Endothelial cell (in vitro differentiated cells): ENCODE results near the gene PSENEN. TPM values are rescaled to one million over a fixed set of nuclear protein-coding genes. Genes with fewer than 3 reads are reported as not detected.

Experiments
- DNase-seq: peaks from one replicate; pipeline ENCODE4 v3.0.0; 2021; ENCODE audit warnings: low spot score
- H3K27ac Mint-ChIP-seq: one replicate; pipeline ENCODE4 v1.8.0; 2021; ENCODE audit warnings: mixed read lengths, inconsistent platforms; ENCODE audit not compliant: unreplicated experiment
- H3K27me3 Mint-ChIP-seq: one replicate; pipeline ENCODE4 v1.8.0; 2021; ENCODE audit warnings: mild to moderate bottlenecking, moderate library complexity, mixed read lengths, inconsistent platforms; ENCODE audit not compliant: unreplicated experiment
- H3K36me3 Mint-ChIP-seq: one replicate; pipeline ENCODE4 v1.8.0; 2021; ENCODE audit warnings: mild to moderate bottlenecking, low read depth, mixed read lengths, inconsistent platforms; ENCODE audit not compliant: unreplicated experiment
- H3K4me1 Mint-ChIP-seq: one replicate; pipeline ENCODE4 v1.8.0; 2021; ENCODE audit warnings: mild to moderate bottlenecking, mixed read lengths, inconsistent platforms; ENCODE audit not compliant: unreplicated experiment
- H3K4me3 Mint-ChIP-seq: one replicate; pipeline ENCODE4 v1.8.0; 2021; ENCODE audit warnings: mild to moderate bottlenecking, mixed read lengths, inconsistent platforms; ENCODE audit not compliant: unreplicated experiment
- H3K9me3 Mint-ChIP-seq: one replicate; pipeline ENCODE4 v1.8.0; 2021; ENCODE audit warnings: mixed read lengths, inconsistent platforms; ENCODE audit not compliant: unreplicated experiment
- CTCF ChIP-seq: fragments of 200-600 bp; sonication (generic); IDR thresholded peaks from one replicate; pipeline ENCODE4 v1.5.0; 2021; ENCODE audit warnings: antibody characterized with exemption; ENCODE audit not compliant: unreplicated experiment
- total RNA-seq: library from RNA; stranded (reverse); fragmentation: NEBNext Ultra II Directional; extraction: Animal tissue kit (Norgen Biotek cat#: 25700); gene quantifications from one replicate; pipeline ENCODE4 v1.2.1, GENCODE V29; 2021; ENCODE audit not compliant: unreplicated experiment

PSENEN gene
- total RNA-seq, 1 donor from 2014 or later, result 99.0 TPM

- H3K4me1 Mint-ChIP-seq, result no peaks in the 10 kb centered on the region
- H3K9me3 Mint-ChIP-seq, result no peaks in the 10 kb centered on the region
- no peak overlapping the region for H3K27ac Mint-ChIP-seq
- DNase-seq, result no peak
- no peak overlapping the region for H3K4me3 Mint-ChIP-seq
- peaks cover 64% of the 10 kb centered on the region for H3K36me3 Mint-ChIP-seq
- H3K27me3 Mint-ChIP-seq, result peaks cover 10% of the 10 kb centered on the region
- TF ChIP-seq CTCF, result no peak
These were observed 20.1 kb upstream of the PSENEN start for GRCh38 chr19:35725216-35725861.

- Mint-ChIP-seq H3K27me3 (peaks cover 11% of the 10 kb centered on the region), H3K4me3 (no peak overlapping the region), H3K4me1 (no peaks in the 10 kb centered on the region), H3K9me3 (no peaks in the 10 kb centered on the region), H3K36me3 (peaks cover 77% of the 10 kb centered on the region), H3K27ac (no peak overlapping the region)
- no peak for DNase-seq
- no peak for TF ChIP-seq CTCF
These were observed 18.1 kb upstream of the PSENEN start for GRCh38 chr19:35727053-35727955.

GRCh38 chr19:35727956-35728706, 17.3 kb upstream of the PSENEN start:
- peaks cover 76% of the 10 kb centered on the region for H3K36me3 Mint-ChIP-seq
- no peak overlapping the region for H3K27ac Mint-ChIP-seq
- peaks cover 11% of the 10 kb centered on the region for H3K27me3 Mint-ChIP-seq
- H3K9me3 Mint-ChIP-seq, result no peaks in the 10 kb centered on the region
- H3K4me3 Mint-ChIP-seq, result peak overlapping the region; percentile 37
- DNase-seq, result no peak
- no peak for TF ChIP-seq CTCF
- H3K4me1 Mint-ChIP-seq, result no peaks in the 10 kb centered on the region

GRCh38 chr19:35729021-35729420, 16.4 kb upstream of the PSENEN start:
- no peak overlapping the region for H3K4me3 Mint-ChIP-seq
- no peaks in the 10 kb centered on the region for H3K9me3 Mint-ChIP-seq
- peaks cover 70% of the 10 kb centered on the region for H3K36me3 Mint-ChIP-seq

More at GRCh38 chr19:35729021-35729420, 16.4 kb upstream of the PSENEN start:
- Mint-ChIP-seq H3K4me1 (no peaks in the 10 kb centered on the region), H3K27me3 (peaks cover 13% of the 10 kb centered on the region), H3K27ac (no peak overlapping the region)
- DNase-seq, result no peak
- TF ChIP-seq CTCF, result no peak
